HG03342 (cell line): ENCODE results near the gene TBC1D14.

ENCODE experiments used
- ATAC-seq: cut with Tn5 transposase; IDR thresholded peaks from one replicate; pipeline ENCODE4 v1.9.1; 2021; ENCODE audit warnings: mild to moderate bottlenecking, moderate library complexity; ENCODE audit not compliant: unreplicated experiment

Gene TBC1D14

GRCh38 chr4:7016086-7016485 lies 106.5 kb downstream of the TBC1D14 start:
- ATAC-seq = no peak

- no peak for ATAC-seq
Measured at GRCh38 chr4:7016512-7016911, 106.9 kb downstream of the TBC1D14 start.

GRCh38 chr4:7017446-7018048 lies 107.9 kb downstream of the TBC1D14 start:
- no peak for ATAC-seq

- no peak for ATAC-seq
Measured at GRCh38 chr4:7018281-7018680, 108.7 kb downstream of the TBC1D14 start.

- ATAC-seq = no peak
Measured at GRCh38 chr4:7019367-7019766, 109.7 kb downstream of the TBC1D14 start.

GRCh38 chr4:7020290-7020689 lies 110.7 kb downstream of the TBC1D14 start:
- ATAC-seq = no peak

- no peak for ATAC-seq
Measured at GRCh38 chr4:7020856-7021255, 111.2 kb downstream of the TBC1D14 start.

- ATAC-seq = no peak
Measured at GRCh38 chr4:7021355-7021754, 111.7 kb downstream of the TBC1D14 start.

- ATAC-seq = no peak
Measured at GRCh38 chr4:7021930-7022664, 112.5 kb downstream of the TBC1D14 start.

GRCh38 chr4:7023486-7023885 lies 113.9 kb downstream of the TBC1D14 start:
- ATAC-seq = no peak

- ATAC-seq = no peak
Measured at GRCh38 chr4:7023901-7024300, 114.3 kb downstream of the TBC1D14 start.

GRCh38 chr4:7024336-7024890 lies 114.8 kb downstream of the TBC1D14 start:
- no peak for ATAC-seq

GRCh38 chr4:7025040-7025602 lies 115.5 kb downstream of the TBC1D14 start:
- ATAC-seq = no peak

- ATAC-seq = no peak
Measured at GRCh38 chr4:7026107-7026506, 116.5 kb downstream of the TBC1D14 start.

GRCh38 chr4:7027284-7027683 lies 117.7 kb downstream of the TBC1D14 start:
- no peak for ATAC-seq

GRCh38 chr4:7027913-7028312 lies 118.3 kb downstream of the TBC1D14 start:
- ATAC-seq = no peak

- no peak for ATAC-seq
Measured at GRCh38 chr4:7029212-7029611, 119.6 kb downstream of the TBC1D14 start.

GRCh38 chr4:7029921-7030320 lies 120.3 kb downstream of the TBC1D14 start:
- ATAC-seq = no peak

- ATAC-seq = no peak
Measured at GRCh38 chr4:7030856-7031255, 121.2 kb downstream of the TBC1D14 start.

- no peak for ATAC-seq
Measured at GRCh38 chr4:7031558-7032449, 122.2 kb downstream of the TBC1D14 start.

- no peak for ATAC-seq
Measured at GRCh38 chr4:7032596-7032995, 123.0 kb downstream of the TBC1D14 start.
